Measurements from ENCODE around the gene FARS2. TPM values are rescaled to one million over a fixed set of nuclear protein-coding genes. Genes with fewer than 3 reads are reported as not detected.

FARS2 gene
- total and polyA plus RNA-seq, 2 donors (not counting 1 experiment from before 2014, with no cell fraction given), result 33.0 to 35.5 TPM

DNA sequence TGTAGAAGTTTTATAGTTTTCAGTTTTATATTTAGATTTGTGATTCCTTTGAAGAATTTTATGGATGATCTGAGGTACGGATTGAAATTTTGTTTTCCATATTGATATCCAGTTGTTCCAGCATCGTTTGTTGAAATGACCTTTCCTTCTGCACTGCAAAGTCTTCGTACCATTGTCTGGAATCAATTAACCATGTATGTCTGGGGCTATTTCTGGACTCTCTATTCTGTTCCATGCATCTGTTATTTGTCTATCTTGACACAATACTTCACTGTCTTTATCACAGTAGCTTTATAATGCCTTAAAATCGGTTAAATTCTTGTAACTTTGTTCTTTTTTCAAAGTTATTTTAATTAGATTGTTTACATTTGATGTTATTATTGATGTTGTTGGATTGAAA is 154.9 kb downstream of the FARS2 start:
- Histone ChIP-seq H3K9me3 (ENCODE audit: control extremely low read depth in 1 of 3, control insufficient read depth in 2 of 3, insufficient read depth in 1 of 3, low read length in 2 of 3) (peaks cover 0 to 5% (median 0%) of the 10 kb centered on the region in 3 donors), H3K27ac (ENCODE audit: low read length in 2 of 2) (no peak overlapping the region), H3K4me3 (ENCODE audit: control extremely low read depth in 1 of 5, extremely low read depth in 1 of 5, insufficient read depth in 1 of 5, low read depth in 2 of 5, low read length in 4 of 5) (no peak overlapping the region), H4K20me1 (ENCODE audit: control insufficient read depth, insufficient read depth, low read length, poor library complexity, severe bottlenecking) (peaks cover 8% of the 10 kb centered on the region), H3K9ac (ENCODE audit: low read length) (no peak overlapping the region), H3K79me2 (ENCODE audit: control insufficient read depth, insufficient read depth, low read length) (no peaks in the 10 kb centered on the region), H3K4me2 (replicated peaks; ENCODE audit: low read depth, low read length, poor library complexity, severe bottlenecking) (no peak overlapping the region), H3K36me3 (replicated peaks in 1 of 2; ENCODE audit: control extremely low read depth in 1 of 2, control insufficient read depth in 1 of 2, extremely low read depth in 1 of 2, insufficient read depth in 2 of 2, low read length in 1 of 2) (peaks cover 0 to 6% of the 10 kb centered on the region in 2 experiments), H2AFZ (ENCODE audit: insufficient read depth, low read depth, low read length, poor library complexity, severe bottlenecking) (no peak overlapping the region), H3K4me1 (ENCODE audit: control insufficient read depth in 2 of 2, insufficient read depth in 2 of 2, low read length in 2 of 2) (no peaks in the 10 kb centered on the region), H3K27me3 (replicated peaks in 1 of 4; ENCODE audit: control extremely low read depth in 1 of 4, control insufficient read depth in 3 of 4, insufficient read depth in 4 of 4, low read length in 3 of 4) (no peaks in the 10 kb centered on the region)
- H3K4me1 Mint-ChIP-seq, result no peaks in the 10 kb centered on the region
- whole genome bisulfite sequencing (ENCODE audit: insufficient coverage), result 96% methylated on average over 3 of the region's 4 CpGs
- H3K4me3 Mint-ChIP-seq, result no peak overlapping the region
- DNase-seq (no peak), ATAC-seq (ENCODE audit: low read depth) (no peak)
- no peak overlapping the region for H3K27ac Mint-ChIP-seq
- TF ChIP-seq EZH2 (IDR thresholded peaks at IDR 0.05; ENCODE audit: borderline replicate concordance, insufficient read depth, low read depth, low read length, poor library complexity, severe bottlenecking) (no peak), CTCF (IDR thresholded peaks at IDR 0.05) (no peak)
- H3K27me3 Mint-ChIP-seq, result no peaks in the 10 kb centered on the region
- CTCF ChIA-PET, result interaction anchor here (0.7 kb wide), 1 partner anchor 54 kb away, joined by 3 read pairs; no protein-coding TSS in a partner anchor
- POLR2A ChIA-PET, result no interaction called here
- H3K9me3 Mint-ChIP-seq (ENCODE audit: insufficient read depth), result peaks cover 6% of the 10 kb centered on the region
- intact Hi-C loops (cut with micrococcal nuclease), result no loop called here

DNA sequence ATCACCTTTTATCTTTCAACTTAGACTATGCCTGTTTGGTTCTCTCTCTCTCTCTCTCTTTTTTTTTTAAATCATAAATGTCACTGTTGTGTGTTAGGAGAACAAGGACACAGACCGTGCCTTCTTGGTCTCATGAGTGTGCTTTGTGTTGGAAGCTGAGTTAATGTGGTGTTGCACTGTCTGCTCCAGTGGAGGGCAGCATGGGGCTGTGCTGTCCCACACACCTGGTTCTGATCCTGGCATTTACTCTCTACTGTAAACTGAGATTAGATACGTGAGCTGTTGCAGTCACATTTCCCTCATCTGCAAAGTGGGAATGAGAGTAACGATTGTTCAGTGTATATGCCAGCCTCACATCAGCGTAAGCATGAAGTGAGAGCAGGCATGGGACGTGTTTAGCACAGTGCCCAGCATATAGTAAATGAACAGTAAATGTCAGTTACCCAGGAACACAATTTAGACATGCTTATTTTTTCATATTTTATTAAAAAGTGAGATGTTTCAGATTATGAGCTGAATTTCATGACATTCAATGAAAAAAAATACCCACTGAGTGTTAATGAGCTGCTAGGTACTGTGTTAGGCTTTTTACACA is 161.1 kb downstream of the FARS2 start:
- 91% methylated on average over 2 of the region's 5 CpGs for WGBS (ENCODE audit: insufficient coverage)
- H3K4me2 ChIP-seq (replicated peaks; ENCODE audit: low read depth, low read length, poor library complexity, severe bottlenecking), result no peak overlapping the region
- intact Hi-C loops (cut with micrococcal nuclease), result no loop called here
- ChIA-PET POLR2A (no interaction called here), CTCF (interaction anchor here (0.7 to 1.9 kb wide), 3 partner anchors 27 to 1124 kb away, joined by 3 to 14 read pairs (median 5); no protein-coding TSS in a partner anchor)
- Mint-ChIP-seq H3K4me3 (no peak overlapping the region), H3K4me1 (peaks cover 7% of the 10 kb centered on the region), H3K9me3 (ENCODE audit: insufficient read depth) (peaks cover 3% of the 10 kb centered on the region), H3K27ac (no peak overlapping the region), H3K27me3 (no peaks in the 10 kb centered on the region)
- ATAC-seq (ENCODE audit: low read depth) (no peak), DNase-seq (peak; percentile 10)
- H3K4me3 ChIP-seq (ENCODE audit: control extremely low read depth in 1 of 5, extremely low read depth in 1 of 5, insufficient read depth in 1 of 5, low read depth in 2 of 5, low read length in 4 of 5), result no peak overlapping the region
- H3K36me3 ChIP-seq (replicated peaks in 1 of 2; ENCODE audit: control extremely low read depth in 1 of 2, control insufficient read depth in 1 of 2, extremely low read depth in 1 of 2, insufficient read depth in 2 of 2, low read length in 1 of 2), result peaks cover 0 to 3% of the 10 kb centered on the region in 2 experiments
- no peaks in the 10 kb centered on the region for H3K27me3 ChIP-seq (replicated peaks in 1 of 4; ENCODE audit: control extremely low read depth in 1 of 4, control insufficient read depth in 3 of 4, insufficient read depth in 4 of 4, low read length in 3 of 4)
- H3K4me1 ChIP-seq (ENCODE audit: control insufficient read depth in 2 of 2, insufficient read depth in 2 of 2, low read length in 2 of 2), result no peaks in the 10 kb centered on the region
- no peak overlapping the region for H2AFZ ChIP-seq (ENCODE audit: insufficient read depth, low read depth, low read length, poor library complexity, severe bottlenecking)
- TF ChIP-seq CTCF (IDR thresholded peaks at IDR 0.05), result peak; percentile 14
- TF ChIP-seq EZH2 (IDR thresholded peaks at IDR 0.05; ENCODE audit: borderline replicate concordance, insufficient read depth, low read depth, low read length, poor library complexity, severe bottlenecking), result no peak
- peaks cover 6% of the 10 kb centered on the region for H3K79me2 ChIP-seq (ENCODE audit: control insufficient read depth, insufficient read depth, low read length)
- no peak overlapping the region for H3K27ac ChIP-seq (ENCODE audit: low read length in 2 of 2)
- H3K9me3 ChIP-seq (ENCODE audit: control extremely low read depth in 1 of 3, control insufficient read depth in 2 of 3, insufficient read depth in 1 of 3, low read length in 2 of 3), result peaks cover 0 to under 1% (median 0%) of the 10 kb centered on the region in 3 donors
- H4K20me1 ChIP-seq (ENCODE audit: control insufficient read depth, insufficient read depth, low read length, poor library complexity, severe bottlenecking), result peaks cover 8% of the 10 kb centered on the region
- no peak overlapping the region for H3K9ac ChIP-seq (ENCODE audit: low read length)
